MM.1S (cell line): ENCODE results near the gene SUPT7L.

Source experiments
- CTCF ChIP-seq: fragments of 300-600 bp; sonication (generic); IDR thresholded peaks from 2 replicates; pipeline ENCODE4 v1.5.1; 2016; ENCODE audit warnings: antibody characterized with exemption, low read length, mixed read lengths
- EZH2 ChIP-seq: fragments of 300-600 bp; sonication (generic); optimal IDR thresholded peaks from 2 replicates; pipeline ENCODE3; 2017; ENCODE audit warnings: low read depth, mild to moderate bottlenecking, antibody characterized with exemption, low read length, mixed read lengths
- EZH2phosphoT487 ChIP-seq: fragments of 300-600 bp; sonication (generic); IDR thresholded peaks from 2 replicates; pipeline ENCODE4 v1.6.1; 2018; ENCODE audit warnings: antibody characterized with exemption, low read length

- TF ChIP-seq EZH2 = no peak
- TF ChIP-seq CTCF = no peak
- TF ChIP-seq EZH2phosphoT487 = no peak
Observed at GRCh38 chr2:27709326-27709725, 45.9 kb upstream of the SUPT7L start.
